ENCODE data around the gene LAG3.

DNA sequence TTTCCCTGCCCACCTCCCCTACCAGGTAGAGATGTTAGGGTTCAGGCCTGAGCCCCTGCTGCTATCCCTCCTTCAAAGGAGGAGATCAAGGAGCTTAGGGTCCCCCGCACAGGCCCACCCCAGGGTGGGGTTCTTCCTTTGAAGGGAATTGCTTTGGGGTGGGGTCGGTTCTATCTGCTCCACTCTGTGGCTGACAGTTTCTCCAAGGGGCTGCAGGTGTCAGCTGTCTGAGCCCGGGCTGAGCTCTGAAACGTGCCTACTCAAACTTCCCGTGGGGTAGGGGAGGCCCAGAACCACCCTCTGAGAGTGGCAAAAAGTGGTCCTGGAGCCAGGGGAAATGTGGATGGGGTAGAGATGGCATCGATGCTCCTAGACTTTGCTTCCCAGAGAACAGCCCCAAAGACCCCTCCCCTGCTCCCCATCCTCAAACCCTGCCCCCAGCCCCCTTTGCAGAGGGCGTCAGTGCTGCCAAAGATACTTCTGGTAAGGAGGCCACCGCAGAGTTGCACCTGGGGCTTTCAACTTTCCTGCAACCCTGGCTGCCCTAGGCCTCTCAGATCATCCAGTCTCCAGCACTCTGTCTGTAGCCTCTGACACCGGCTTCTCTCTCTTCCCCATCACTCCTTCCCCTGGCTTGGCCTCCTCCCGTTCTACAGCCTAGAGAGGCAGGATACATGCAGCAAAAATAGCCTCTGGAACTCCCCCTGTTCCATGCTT, 10.7 kb downstream of the LAG3 start:
- no peak for TF ChIP-seq CTCF (IDR thresholded peaks at IDR 0.05)
- TF ChIP-seq POLR2A (IDR thresholded peaks at IDR 0.05) = no peak

Measured in lower leg skin (tissue), 3 donors.